Natural killer cell (primary cell): Measurements from ENCODE around the gene KPTN. TPM values are rescaled to one million over a fixed set of nuclear protein-coding genes. Genes with fewer than 3 reads are reported as not detected.
A peak's percentile ranks its signal among the peaks of the same experiment; 100 is the strongest.

Experiments
- ATAC-seq, 3 donors: fragments of 150-1000 bp in 2 of 3; fragments of 200-7000 bp in 1 of 3; cut with Tn5 transposase; 1 replicate in 1 of 3; 2 replicates in 2 of 3; pipeline ENCODE4 v1.10.0; 2021; ENCODE audit warnings: mild to moderate bottlenecking in 2 of 3, moderate library complexity in 2 of 3
- DNase-seq, 2 donors: peaks; one replicate each; pipeline versions ENCODE4 v3.0.0 to v3.0.0-alpha.2; 2013 to 2021; ENCODE audit warnings: mixed read lengths in 1 of 2
- H3K27ac ChIP-seq: one replicate; pipeline ENCODE4 v1.5.1; 2013; ENCODE audit warnings: mild to moderate bottlenecking, low read length
- H3K27me3 ChIP-seq: one replicate; pipeline ENCODE4 v1.6.1; 2013; ENCODE audit warnings: low read length; ENCODE audit not compliant: control insufficient read depth, insufficient read depth
- H3K36me3 ChIP-seq: one replicate; pipeline ENCODE4 v1.6.1; 2013; ENCODE audit warnings: low read length; ENCODE audit not compliant: control insufficient read depth, insufficient read depth
- H3K4me1 ChIP-seq: one replicate; pipeline ENCODE4 v1.6.1; 2013; ENCODE audit warnings: low read length; ENCODE audit not compliant: control insufficient read depth, insufficient read depth
- H3K4me3 ChIP-seq: one replicate; pipeline ENCODE4 v1.5.1; 2013; ENCODE audit warnings: low read length
- H3K9me3 ChIP-seq: one replicate; pipeline ENCODE4 v1.6.1; 2013; ENCODE audit warnings: low read length; ENCODE audit not compliant: control insufficient read depth, insufficient read depth
- H3K27ac Mint-ChIP-seq, 2 donors: one replicate each; pipeline ENCODE4 v1.8.0; 2022; ENCODE audit warnings: mild to moderate bottlenecking in 2 of 2, mixed read lengths in 2 of 2, moderate library complexity in 1 of 2
- H3K27me3 Mint-ChIP-seq, 2 donors: one replicate each; pipeline ENCODE4 v1.8.0; 2022; ENCODE audit warnings: low read depth in 2 of 2, mixed read lengths in 2 of 2
- H3K36me3 Mint-ChIP-seq: one replicate; pipeline ENCODE4 v1.8.0; 2022; ENCODE audit warnings: mixed read lengths
- H3K4me1 Mint-ChIP-seq, 2 donors: one replicate each; pipeline ENCODE4 v1.8.0; 2022; ENCODE audit warnings: mixed read lengths in 2 of 2
- H3K4me3 Mint-ChIP-seq: one replicate; pipeline ENCODE4 v1.8.0; 2022; ENCODE audit warnings: mild to moderate bottlenecking, moderate library complexity, mixed read lengths
- H3K9me3 Mint-ChIP-seq, 2 donors: one replicate each; pipeline ENCODE4 v1.8.0; 2022; ENCODE audit warnings: mixed read lengths in 2 of 2
- WGBS: methylation state at CpG from one replicate; pipeline ENCODE4 v1.1.7; 2013; ENCODE audit warnings: missing lambda C conversion rate; ENCODE audit not compliant: insufficient coverage; 5-methylcytosine and 5-hydroxymethylcytosine counted together
- intact Hi-C: fragments of 100-400 bp; cut with micrococcal nuclease; formaldehyde crosslinking; loops from one replicate; pipeline ENCODE4 v1.14.2; 2022
- total RNA-seq, 4 donors: library from RNA; stranded (reverse); fragments of 120-200 nt in 1 of 4; gene quantifications; one replicate each; pipeline versions ENCODE4 v1.2.3 to v1.2.4, GENCODE V29; 2013 to 2022
- TF ChIP-seq, protein P1 (sequence below): fragments of 200-600 bp; IDR thresholded peaks from one replicate; pipeline ENCODE4 v1.8.0; 2022; ENCODE audit warnings: antibody characterized with exemption

Gene KPTN
- total RNA-seq, 3 donors from 2014 or later (not counting 1 experiment from before 2014, with no cell fraction given): 3.0 to 4.2 (median 3.6) TPM

DNA sequence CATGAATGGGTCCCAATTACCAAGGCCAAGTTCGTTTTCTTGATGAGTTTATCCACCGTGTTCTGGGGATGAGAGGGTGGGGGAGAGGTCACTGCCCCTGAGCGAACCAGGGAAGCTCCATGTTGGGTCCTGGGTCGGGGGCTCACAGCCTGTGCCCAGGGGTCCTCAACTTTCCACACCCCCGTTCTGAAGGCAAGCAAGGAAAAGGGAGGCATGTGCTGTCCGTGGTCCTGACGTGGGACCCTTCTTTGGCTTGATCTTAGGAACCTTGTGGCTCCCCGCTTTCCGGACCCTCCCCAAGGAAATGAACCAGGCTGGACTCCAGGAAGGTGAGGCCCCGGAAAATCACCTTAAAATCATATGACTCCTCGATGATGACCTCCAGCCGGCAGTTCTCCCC, 46.5 kb downstream of the KPTN start:
- H3K36me3 Mint-ChIP-seq: no peaks in the 10 kb centered on the region
- TF ChIP-seq, protein P1, sequence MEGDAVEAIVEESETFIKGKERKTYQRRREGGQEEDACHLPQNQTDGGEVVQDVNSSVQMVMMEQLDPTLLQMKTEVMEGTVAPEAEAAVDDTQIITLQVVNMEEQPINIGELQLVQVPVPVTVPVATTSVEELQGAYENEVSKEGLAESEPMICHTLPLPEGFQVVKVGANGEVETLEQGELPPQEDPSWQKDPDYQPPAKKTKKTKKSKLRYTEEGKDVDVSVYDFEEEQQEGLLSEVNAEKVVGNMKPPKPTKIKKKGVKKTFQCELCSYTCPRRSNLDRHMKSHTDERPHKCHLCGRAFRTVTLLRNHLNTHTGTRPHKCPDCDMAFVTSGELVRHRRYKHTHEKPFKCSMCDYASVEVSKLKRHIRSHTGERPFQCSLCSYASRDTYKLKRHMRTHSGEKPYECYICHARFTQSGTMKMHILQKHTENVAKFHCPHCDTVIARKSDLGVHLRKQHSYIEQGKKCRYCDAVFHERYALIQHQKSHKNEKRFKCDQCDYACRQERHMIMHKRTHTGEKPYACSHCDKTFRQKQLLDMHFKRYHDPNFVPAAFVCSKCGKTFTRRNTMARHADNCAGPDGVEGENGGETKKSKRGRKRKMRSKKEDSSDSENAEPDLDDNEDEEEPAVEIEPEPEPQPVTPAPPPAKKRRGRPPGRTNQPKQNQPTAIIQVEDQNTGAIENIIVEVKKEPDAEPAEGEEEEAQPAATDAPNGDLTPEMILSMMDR: no peak
- ATAC-seq (no peak), DNase-seq (no peak)
- H3K27ac Mint-ChIP-seq: no peak overlapping the region
- H3K36me3 ChIP-seq: no peaks in the 10 kb centered on the region
- no peak overlapping the region for H3K27ac ChIP-seq
- H3K27me3 Mint-ChIP-seq: peaks cover 51 to 63% of the 10 kb centered on the region in 2 donors
- H3K4me3 ChIP-seq: no peak overlapping the region
- no peak overlapping the region for H3K4me3 Mint-ChIP-seq
- intact Hi-C loops: loop anchor here (2.0 to 5.0 kb wide), 2 partner anchors 80 to 261 kb away; partner anchors contain the start of gene NAPA
- H3K27me3 ChIP-seq: peaks cover 3% of the 10 kb centered on the region
- WGBS: 43% methylated on average over 10 of the region's 12 CpGs
- H3K4me1 Mint-ChIP-seq: peaks cover 12 to 13% of the 10 kb centered on the region in 2 donors
- no peaks in the 10 kb centered on the region for H3K9me3 ChIP-seq
- H3K4me1 ChIP-seq: peaks cover 4% of the 10 kb centered on the region
- H3K9me3 Mint-ChIP-seq: no peaks in the 10 kb centered on the region

DNA sequence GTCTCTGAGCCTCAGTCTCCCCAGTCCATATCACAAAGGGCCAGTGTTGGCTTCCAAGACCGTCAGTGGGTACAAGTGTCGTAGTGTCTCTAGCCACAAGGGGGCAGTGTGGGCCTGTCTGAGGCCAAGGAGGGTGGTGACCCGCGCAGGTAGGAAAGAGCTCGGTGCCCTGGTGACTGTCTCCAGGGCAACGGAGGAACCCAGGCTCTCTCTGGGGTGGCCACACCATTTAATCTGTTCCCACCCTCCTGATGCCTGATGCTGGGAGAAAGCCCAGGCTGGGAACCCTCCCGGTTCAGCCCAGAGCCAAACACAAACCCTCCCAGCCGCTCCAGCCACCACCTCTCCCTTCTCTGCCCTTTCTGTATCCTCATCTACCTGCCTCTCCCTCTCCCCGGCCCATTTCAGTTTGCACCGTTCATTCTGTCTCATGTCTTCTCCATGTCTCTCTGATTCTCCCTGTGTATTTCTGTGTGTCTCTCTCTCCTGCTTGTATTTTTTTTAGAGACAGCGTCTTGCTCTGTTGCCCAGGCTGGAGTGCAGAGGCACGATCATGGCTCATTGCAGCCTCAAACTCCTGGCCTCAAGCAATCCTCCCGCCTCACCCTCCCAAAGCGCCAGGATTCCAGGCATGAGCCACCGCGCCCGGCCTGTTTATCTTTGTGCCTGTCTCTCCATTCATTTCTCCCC, 47.2 kb downstream of the KPTN start:
- Mint-ChIP-seq H3K4me3 (no peak overlapping the region), H3K27ac (peak overlapping the region in 1 of 2 donors; percentile 15)

DNA sequence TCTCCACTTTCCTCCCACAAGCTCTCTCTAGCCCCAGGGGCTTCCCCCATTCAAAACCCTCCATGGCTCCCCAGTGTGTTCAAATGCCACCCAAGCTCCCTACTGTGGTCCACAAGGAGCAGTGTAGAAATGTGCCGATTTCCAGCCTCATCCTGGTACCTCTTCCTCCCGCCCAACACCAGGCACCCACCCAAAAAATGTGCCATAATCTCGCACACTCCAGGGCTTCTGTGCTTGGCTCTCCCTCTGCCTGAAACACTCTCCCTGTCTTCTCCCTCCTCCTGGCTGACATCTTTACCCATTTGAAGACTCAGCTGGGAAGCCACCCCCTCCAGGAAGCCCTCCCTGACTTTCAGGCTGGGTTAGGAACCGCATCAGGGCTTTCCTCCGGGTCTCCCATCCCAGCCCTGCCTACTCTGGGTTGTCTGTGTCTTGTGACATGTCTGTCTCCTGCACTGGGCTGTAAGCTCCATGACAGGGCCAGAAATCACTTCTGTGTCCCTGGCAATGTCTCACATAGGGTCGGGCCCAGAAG, 48.1 kb downstream of the KPTN start:
- Mint-ChIP-seq H3K4me3 (no peak overlapping the region), H3K36me3 (no peaks in the 10 kb centered on the region), H3K27me3 (peaks cover 48 to 61% of the 10 kb centered on the region in 2 donors), H3K4me1 (peaks cover 12 to 13% of the 10 kb centered on the region in 2 donors), H3K27ac (no peak overlapping the region), H3K9me3 (no peaks in the 10 kb centered on the region)
- ATAC-seq: no peak
- H3K27me3 ChIP-seq: peaks cover 8% of the 10 kb centered on the region
- TF ChIP-seq, protein P1: no peak
- H3K27ac ChIP-seq: no peak overlapping the region
- H3K4me3 ChIP-seq: no peak overlapping the region
- H3K36me3 ChIP-seq: no peaks in the 10 kb centered on the region
- no peaks in the 10 kb centered on the region for H3K9me3 ChIP-seq
- intact Hi-C loops: loop anchor here (1.0 to 5.0 kb wide), 4 partner anchors 81 to 307 kb away; partner anchors contain the start of gene NAPA
- H3K4me1 ChIP-seq: peaks cover 4% of the 10 kb centered on the region
- DNase-seq: no peak
- 83% methylated on average over 6 of the region's 6 CpGs for WGBS

More for the DNA sequence above, 47.2 kb downstream of the KPTN start:
- Histone ChIP-seq H3K4me1 (peaks cover 4% of the 10 kb centered on the region), H3K9me3 (no peaks in the 10 kb centered on the region), H3K4me3 (no peak overlapping the region), H3K36me3 (no peaks in the 10 kb centered on the region), H3K27ac (no peak overlapping the region), H3K27me3 (peaks cover 3% of the 10 kb centered on the region)
- Mint-ChIP-seq H3K4me1 (peaks cover 12 to 13% of the 10 kb centered on the region in 2 donors), H3K9me3 (no peaks in the 10 kb centered on the region), H3K27me3 (peaks cover 51 to 65% of the 10 kb centered on the region in 2 donors), H3K36me3 (no peaks in the 10 kb centered on the region)
- intact Hi-C loops: loop anchor here (1.0 to 5.0 kb wide), 4 partner anchors 80 to 306 kb away; partner anchors contain the start of gene NAPA
- TF ChIP-seq, protein P1: peak; percentile 82
- 37% methylated on average over 17 of the region's 17 CpGs for WGBS
- ATAC-seq: peak; percentile 92 to 99 (median 98)
- DNase-seq: peak; percentile 81 to 92
